ENCODE measurements around the gene ZBTB21.
"Not testable (repeated sequence)": the region's sequence is repeated elsewhere in the genome, so short reads cannot be mapped to it uniquely, and the experiment has no call there.

The ZBTB21 gene

GRCh38 chr21:41966872-41967621, 43.1 kb downstream of the ZBTB21 start:
- no peak for DNase-seq (ENCODE audit: low read depth in 3 of 3)

GRCh38 chr21:41966041-41966833, 43.9 kb downstream of the ZBTB21 start:
- DNase-seq (ENCODE audit: low read depth in 3 of 3): no peak

GRCh38 chr21:41965461-41966013, 44.6 kb downstream of the ZBTB21 start:
- no peak for DNase-seq (ENCODE audit: low read depth in 3 of 3)

- DNase-seq (ENCODE audit: low read depth in 3 of 3): no peak
These were observed 45.1 kb downstream of the ZBTB21 start for GRCh38 chr21:41965045-41965444.

GRCh38 chr21:41964171-41964570, 46.0 kb downstream of the ZBTB21 start:
- no peak for DNase-seq (ENCODE audit: low read depth in 3 of 3)

- DNase-seq (ENCODE audit: low read depth in 3 of 3): no peak
These were observed 47.7 kb downstream of the ZBTB21 start for GRCh38 chr21:41962425-41962966.

GRCh38 chr21:41961753-41962152, 48.4 kb downstream of the ZBTB21 start:
- DNase-seq (ENCODE audit: low read depth in 3 of 3): no peak

- no peak for DNase-seq (ENCODE audit: low read depth in 3 of 3)
These were observed 48.9 kb downstream of the ZBTB21 start for GRCh38 chr21:41961282-41961701.

GRCh38 chr21:41960386-41960785, 49.8 kb downstream of the ZBTB21 start:
- DNase-seq (ENCODE audit: low read depth in 3 of 3): no peak

- not testable (repeated sequence) for DNase-seq (ENCODE audit: low read depth in 3 of 3)
These were observed 50.5 kb downstream of the ZBTB21 start for GRCh38 chr21:41959697-41960096.

GRCh38 chr21:41958886-41959563, 51.1 kb downstream of the ZBTB21 start:
- no peak for DNase-seq (ENCODE audit: low read depth in 3 of 3)

GRCh38 chr21:41957991-41958766, 52.0 kb downstream of the ZBTB21 start:
- DNase-seq (ENCODE audit: low read depth in 3 of 3): no peak

GRCh38 chr21:41956926-41957729, 53.0 kb downstream of the ZBTB21 start:
- no peak for DNase-seq (ENCODE audit: low read depth in 3 of 3)

GRCh38 chr21:41955516-41955915, 54.6 kb downstream of the ZBTB21 start:
- DNase-seq (ENCODE audit: low read depth in 3 of 3): no peak

GRCh38 chr21:41954654-41955499, 55.3 kb downstream of the ZBTB21 start:
- no peak for DNase-seq (ENCODE audit: low read depth in 3 of 3)

- peak in 2 of 3 experiments; percentile 10 to 27 for DNase-seq (ENCODE audit: low read depth in 3 of 3)
These were observed 56.1 kb downstream of the ZBTB21 start, which contains the start of gene C2CD2 for GRCh38 chr21:41953831-41954653. TSS of gene C2CD2 (minus strand) at chr21:41954018. CDS start at chr21:41953648, 370 bp downstream.

GRCh38 chr21:41953249-41953830, 56.8 kb downstream of the ZBTB21 start:
- DNase-seq (ENCODE audit: low read depth in 3 of 3): no peak

Measured in stimulated activated CD4-positive, alpha-beta T cell treated with anti-CD3 and anti-CD28 coated beads, TNF-alpha, amount 100 ng/mL, for 4 hours (primary cell).